ENCODE measurements around the gene JARID2. TPM values are rescaled to one million over a fixed set of nuclear protein-coding genes. Genes with fewer than 3 reads are reported as not detected.

The JARID2 gene
- total RNA-seq, 1 donor from 2014 or later: 5.0 TPM

DNA sequence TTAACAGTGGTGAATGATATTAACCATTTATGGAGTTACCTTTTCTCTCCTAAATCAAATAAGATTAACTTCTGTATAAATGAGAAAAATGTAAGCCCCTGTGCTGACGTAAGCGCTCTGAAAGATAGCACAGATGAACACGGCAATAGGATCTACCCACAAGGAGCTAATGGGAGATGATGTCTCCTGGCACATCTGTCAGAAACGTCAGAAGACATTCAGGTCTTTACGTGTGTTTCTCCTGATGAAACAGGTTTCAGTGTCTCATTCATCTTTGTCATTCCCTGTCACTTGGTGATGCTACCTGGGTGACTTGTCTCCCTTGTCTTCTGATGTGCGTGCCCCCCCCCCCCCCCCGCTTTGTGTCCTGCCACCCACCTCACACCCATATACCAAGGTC lies 227.3 kb downstream of the JARID2 start:
- TF ChIP-seq, protein P1, sequence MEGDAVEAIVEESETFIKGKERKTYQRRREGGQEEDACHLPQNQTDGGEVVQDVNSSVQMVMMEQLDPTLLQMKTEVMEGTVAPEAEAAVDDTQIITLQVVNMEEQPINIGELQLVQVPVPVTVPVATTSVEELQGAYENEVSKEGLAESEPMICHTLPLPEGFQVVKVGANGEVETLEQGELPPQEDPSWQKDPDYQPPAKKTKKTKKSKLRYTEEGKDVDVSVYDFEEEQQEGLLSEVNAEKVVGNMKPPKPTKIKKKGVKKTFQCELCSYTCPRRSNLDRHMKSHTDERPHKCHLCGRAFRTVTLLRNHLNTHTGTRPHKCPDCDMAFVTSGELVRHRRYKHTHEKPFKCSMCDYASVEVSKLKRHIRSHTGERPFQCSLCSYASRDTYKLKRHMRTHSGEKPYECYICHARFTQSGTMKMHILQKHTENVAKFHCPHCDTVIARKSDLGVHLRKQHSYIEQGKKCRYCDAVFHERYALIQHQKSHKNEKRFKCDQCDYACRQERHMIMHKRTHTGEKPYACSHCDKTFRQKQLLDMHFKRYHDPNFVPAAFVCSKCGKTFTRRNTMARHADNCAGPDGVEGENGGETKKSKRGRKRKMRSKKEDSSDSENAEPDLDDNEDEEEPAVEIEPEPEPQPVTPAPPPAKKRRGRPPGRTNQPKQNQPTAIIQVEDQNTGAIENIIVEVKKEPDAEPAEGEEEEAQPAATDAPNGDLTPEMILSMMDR (IDR thresholded peaks at IDR 0.05): no peak
- Histone ChIP-seq H3K27ac (peak overlapping the region in 1 of 2 donors; percentile 57), H3K27me3 (no peaks in the 10 kb centered on the region), H3K36me3 (peaks cover 4 to 6% of the 10 kb centered on the region in 2 donors), H3K9me3 (no peaks in the 10 kb centered on the region), H3K4me1 (peaks cover 0 to 19% of the 10 kb centered on the region in 2 donors), H3K4me3 (no peak overlapping the region)
- intact Hi-C loops (cut with DNase I): loop anchor here (10.0 kb wide), 1 partner anchor 228 kb away; the partner anchor contains the start of gene JARID2
- no peak for DNase-seq (ENCODE audit: low spot score in 2 of 2)

DNA sequence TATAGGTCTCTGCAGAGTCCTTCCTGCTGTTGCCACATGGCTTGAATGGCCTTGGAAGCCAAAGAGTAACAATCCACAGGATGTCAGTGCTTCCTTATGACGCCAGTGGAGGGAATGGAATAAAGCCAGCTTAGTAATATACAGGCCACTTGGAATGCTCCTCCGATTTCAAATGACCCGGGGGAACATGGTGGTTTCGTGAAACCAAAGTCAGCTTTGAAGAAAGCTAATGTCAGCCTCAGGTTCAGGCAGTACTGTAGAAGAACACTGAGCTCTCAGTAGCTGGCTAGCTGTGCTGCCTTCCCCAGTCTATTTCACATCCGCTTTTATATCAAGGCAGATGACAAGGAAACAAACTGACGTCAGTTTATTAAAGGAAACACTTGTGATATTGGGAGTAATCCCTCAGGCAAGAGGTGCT lies 227.9 kb downstream of the JARID2 start:
- no peak for DNase-seq (ENCODE audit: low spot score in 2 of 2)
- H3K36me3 ChIP-seq: peaks cover 2 to 4% of the 10 kb centered on the region in 2 donors
- peak overlapping the region in 1 of 2 donors; percentile 57 for H3K27ac ChIP-seq
- H3K27me3 ChIP-seq: no peaks in the 10 kb centered on the region
- no peaks in the 10 kb centered on the region for H3K9me3 ChIP-seq
- H3K4me1 ChIP-seq: peaks cover 0 to 19% of the 10 kb centered on the region in 2 donors
- no peak overlapping the region for H3K4me3 ChIP-seq
- TF ChIP-seq, protein P1 (IDR thresholded peaks at IDR 0.05): no peak
- intact Hi-C loops (cut with DNase I): loop anchor here (10.0 kb wide), 1 partner anchor 229 kb away; the partner anchor contains the start of gene JARID2

DNA sequence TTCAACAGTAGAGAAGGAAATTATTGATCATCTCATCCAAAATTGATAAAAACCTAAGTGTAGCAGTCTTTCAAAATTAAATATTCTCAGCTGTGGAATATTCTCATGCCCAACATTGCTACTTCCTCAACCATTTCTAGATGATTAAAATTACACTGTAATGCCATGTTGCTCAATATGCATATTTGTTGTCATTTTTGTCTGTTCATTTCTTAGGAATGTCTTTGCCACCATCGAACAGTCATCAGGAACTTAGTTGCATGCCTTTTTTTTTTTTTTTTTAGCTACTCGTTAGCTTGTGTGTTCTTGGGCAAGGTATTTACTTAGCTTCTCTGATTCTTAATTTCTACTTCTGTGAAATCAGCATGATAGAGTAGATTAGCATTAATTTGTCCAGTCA lies 228.3 kb downstream of the JARID2 start:
- intact Hi-C loops (cut with DNase I): loop anchor here (10.0 kb wide), 1 partner anchor 229 kb away; the partner anchor contains the start of gene JARID2
- Histone ChIP-seq H3K27ac (peak overlapping the region in 1 of 2 donors; percentile 57), H3K4me1 (peaks cover 0 to 19% of the 10 kb centered on the region in 2 donors), H3K4me3 (no peak overlapping the region), H3K36me3 (peaks cover 0 to 4% of the 10 kb centered on the region in 2 donors), H3K27me3 (no peaks in the 10 kb centered on the region), H3K9me3 (no peaks in the 10 kb centered on the region)
- TF ChIP-seq, protein P1 (IDR thresholded peaks at IDR 0.05): no peak
- DNase-seq (ENCODE audit: low spot score in 2 of 2): no peak

DNA sequence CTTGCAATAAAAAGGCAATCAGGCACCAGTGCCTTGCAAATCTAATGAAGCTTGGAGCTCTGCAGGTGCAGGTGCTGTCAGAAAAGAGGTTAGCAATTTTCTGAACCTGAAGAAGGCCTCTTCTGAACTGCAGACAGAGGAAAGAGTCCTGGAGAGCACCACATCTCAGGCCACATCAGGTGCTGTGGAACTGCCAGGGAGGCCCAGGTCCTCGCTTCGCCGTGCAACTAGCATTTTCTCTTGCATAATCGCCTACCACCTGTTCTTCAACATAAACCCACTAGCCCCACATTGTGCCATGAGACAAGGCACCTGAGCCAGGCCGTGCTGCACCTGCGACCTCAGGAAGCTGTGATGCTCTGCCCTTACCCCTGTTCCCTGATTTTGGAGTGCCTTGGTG lies 229.4 kb downstream of the JARID2 start:
- Histone ChIP-seq H3K36me3 (no peaks in the 10 kb centered on the region), H3K4me3 (no peak overlapping the region), H3K4me1 (peaks cover 0 to 25% of the 10 kb centered on the region in 2 donors), H3K9me3 (no peaks in the 10 kb centered on the region), H3K27me3 (no peaks in the 10 kb centered on the region), H3K27ac (no peak overlapping the region)
- TF ChIP-seq, protein P1 (IDR thresholded peaks at IDR 0.05): no peak
- intact Hi-C loops (cut with DNase I): loop anchor here (10.0 kb wide), 1 partner anchor 230 kb away; the partner anchor contains the start of gene JARID2
- DNase-seq (ENCODE audit: low spot score in 2 of 2): no peak

DNA sequence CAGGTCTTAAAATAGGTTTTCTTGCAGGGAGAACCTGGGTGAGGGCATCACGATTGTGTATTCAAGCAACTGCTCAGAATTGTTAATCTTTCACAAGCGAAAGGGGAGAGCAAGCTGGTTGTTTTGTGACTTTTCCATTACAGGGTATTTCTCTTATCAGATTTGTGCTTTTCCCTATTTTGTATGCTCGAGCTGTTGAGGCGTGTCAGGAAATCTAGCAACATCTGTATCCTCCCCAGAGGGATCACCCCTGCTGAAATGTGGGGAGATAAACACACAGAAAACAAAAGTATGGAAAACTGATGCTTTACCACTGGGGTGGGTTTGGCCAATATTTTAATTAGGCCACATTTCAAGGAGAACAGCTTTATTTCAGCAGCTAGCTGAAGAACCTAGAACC lies 230.0 kb downstream of the JARID2 start:
- Histone ChIP-seq H3K4me3 (no peak overlapping the region), H3K27ac (peak overlapping the region; percentile 65 to 66), H3K4me1 (peaks cover 0 to 27% of the 10 kb centered on the region in 2 donors), H3K9me3 (no peaks in the 10 kb centered on the region), H3K36me3 (no peaks in the 10 kb centered on the region), H3K27me3 (no peaks in the 10 kb centered on the region)
- DNase-seq (ENCODE audit: low spot score in 2 of 2): no peak
- TF ChIP-seq, protein P1 (IDR thresholded peaks at IDR 0.05): no peak
- intact Hi-C loops (cut with DNase I): loop anchor here (10.0 kb wide), 1 partner anchor 231 kb away; the partner anchor contains the start of gene JARID2

Data from ascending aorta (tissue), 2 donors.